Activated CD8-positive, alpha-beta T cell treated with anti-CD3 and anti-CD28 coated beads for 36 hours (primary cell): ENCODE measurements around the gene TMEM156. TPM values are rescaled to one million over a fixed set of nuclear protein-coding genes. Genes with fewer than 3 reads are reported as not detected.

Experiments
- ATAC-seq: fragments of 200-7000 bp; cut with Tn5 transposase; one replicate; pipeline ENCODE4 v1.10.0; 2021; ENCODE audit warnings: mild to moderate bottlenecking, moderate library complexity
- CTCF ChIA-PET: fragments of 350-600 bp; sonication (Branson Sonifier 250); formaldehyde crosslinking; loops from one replicate; lab custom pipeline; 2021; ENCODE audit warnings: antibody characterized with exemption; lab: Charles Lee
- POLR2A ChIA-PET: fragments of 350-600 bp; sonication (Branson Sonifier 250); formaldehyde crosslinking; loops from one replicate; lab custom pipeline; 2021; ENCODE audit warnings: antibody characterized with exemption; lab: Charles Lee
- DNase-seq: peaks from one replicate; pipeline ENCODE4 v3.0.0-alpha.2; 2020
- H3K27ac Mint-ChIP-seq: one replicate; pipeline ENCODE4 v1.8.0; 2021; ENCODE audit warnings: mild to moderate bottlenecking, mixed read lengths
- H3K27me3 Mint-ChIP-seq: one replicate; pipeline ENCODE4 v1.8.0; 2021; ENCODE audit warnings: mixed read lengths
- H3K36me3 Mint-ChIP-seq: one replicate; pipeline ENCODE4 v1.8.0; 2021; ENCODE audit warnings: low read depth, mixed read lengths
- H3K4me1 Mint-ChIP-seq: one replicate; pipeline ENCODE4 v1.8.0; 2021; ENCODE audit warnings: low read depth, mixed read lengths
- H3K4me3 Mint-ChIP-seq: one replicate; pipeline ENCODE4 v1.8.0; 2021; ENCODE audit warnings: mild to moderate bottlenecking, moderate library complexity, mixed read lengths
- H3K9me3 Mint-ChIP-seq: one replicate; pipeline ENCODE4 v1.8.0; 2021; ENCODE audit warnings: mixed read lengths
- intact Hi-C: fragments of 100-400 bp; cut with micrococcal nuclease; formaldehyde crosslinking; loops from one replicate; pipeline ENCODE4 v1.10.0; 2022
- total RNA-seq, 2 experiments: library from RNA; stranded (reverse); gene quantifications; one replicate each; pipeline ENCODE4 v1.2.3, GENCODE V29; 2021
- TF ChIP-seq, protein P1 (sequence below): fragments of 200-600 bp; IDR thresholded peaks from one replicate; pipeline ENCODE4 v1.8.0; 2022; ENCODE audit warnings: antibody characterized with exemption, mild to moderate bottlenecking

The TMEM156 gene
- total RNA-seq, 2 experiments from 2014 or later = 11.7 to 12.0 TPM

DNA sequence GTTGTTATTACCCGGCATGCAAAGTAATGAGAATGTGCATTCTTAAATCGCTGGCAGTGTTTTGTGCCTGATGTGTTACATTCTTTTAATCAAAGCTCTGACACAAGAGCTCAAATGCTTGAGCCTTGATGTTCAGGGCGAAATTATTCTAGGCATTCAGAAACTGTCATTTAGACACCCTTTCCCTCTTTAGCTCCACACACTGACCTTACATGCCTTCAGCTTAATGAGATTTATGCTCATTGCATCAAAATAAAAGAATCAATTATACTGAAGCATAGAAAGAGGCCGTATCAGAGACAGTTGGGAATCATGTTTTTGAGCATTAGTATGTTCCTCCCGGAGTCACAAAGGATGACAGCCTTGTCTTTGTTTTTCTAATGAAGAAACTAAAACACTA lies 107.9 kb downstream of the TMEM156 start:
- DNase-seq (no peak), ATAC-seq (no peak)
- ChIA-PET POLR2A (interaction anchor here (0.7 kb wide), 1 partner anchor 429 kb away, joined by 3 read pairs; no protein-coding TSS in a partner anchor), CTCF (interaction anchor here (0.9 to 1.0 kb wide), 2 partner anchors 16 to 63 kb away, joined by 3 to 4 read pairs; no protein-coding TSS in a partner anchor)
- TF ChIP-seq, protein P1, sequence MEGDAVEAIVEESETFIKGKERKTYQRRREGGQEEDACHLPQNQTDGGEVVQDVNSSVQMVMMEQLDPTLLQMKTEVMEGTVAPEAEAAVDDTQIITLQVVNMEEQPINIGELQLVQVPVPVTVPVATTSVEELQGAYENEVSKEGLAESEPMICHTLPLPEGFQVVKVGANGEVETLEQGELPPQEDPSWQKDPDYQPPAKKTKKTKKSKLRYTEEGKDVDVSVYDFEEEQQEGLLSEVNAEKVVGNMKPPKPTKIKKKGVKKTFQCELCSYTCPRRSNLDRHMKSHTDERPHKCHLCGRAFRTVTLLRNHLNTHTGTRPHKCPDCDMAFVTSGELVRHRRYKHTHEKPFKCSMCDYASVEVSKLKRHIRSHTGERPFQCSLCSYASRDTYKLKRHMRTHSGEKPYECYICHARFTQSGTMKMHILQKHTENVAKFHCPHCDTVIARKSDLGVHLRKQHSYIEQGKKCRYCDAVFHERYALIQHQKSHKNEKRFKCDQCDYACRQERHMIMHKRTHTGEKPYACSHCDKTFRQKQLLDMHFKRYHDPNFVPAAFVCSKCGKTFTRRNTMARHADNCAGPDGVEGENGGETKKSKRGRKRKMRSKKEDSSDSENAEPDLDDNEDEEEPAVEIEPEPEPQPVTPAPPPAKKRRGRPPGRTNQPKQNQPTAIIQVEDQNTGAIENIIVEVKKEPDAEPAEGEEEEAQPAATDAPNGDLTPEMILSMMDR = no peak
- no peak overlapping the region for H3K4me3 Mint-ChIP-seq
- no peaks in the 10 kb centered on the region for H3K9me3 Mint-ChIP-seq
- H3K36me3 Mint-ChIP-seq = no peaks in the 10 kb centered on the region
- intact Hi-C loops = no loop called here
- no peak overlapping the region for H3K27ac Mint-ChIP-seq
- no peaks in the 10 kb centered on the region for H3K4me1 Mint-ChIP-seq
- no peaks in the 10 kb centered on the region for H3K27me3 Mint-ChIP-seq

DNA sequence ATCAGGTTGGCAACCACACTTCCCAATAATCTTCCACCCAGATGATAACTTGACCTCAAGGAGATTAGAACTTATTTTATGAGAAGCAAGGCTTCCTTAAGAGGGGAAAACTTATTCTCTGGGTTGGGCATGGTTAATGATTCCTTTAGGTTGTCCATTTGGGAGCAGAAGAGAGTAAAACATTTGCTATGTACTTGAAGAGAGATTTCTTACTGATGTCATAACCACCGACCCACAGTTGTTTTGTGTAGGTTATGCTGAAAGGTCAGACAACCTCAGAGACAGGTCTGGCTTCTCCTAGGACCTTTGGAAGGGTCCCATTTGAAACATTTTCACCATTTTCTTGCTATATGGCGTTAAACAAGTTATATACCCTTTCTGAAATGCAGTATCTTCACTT lies 108.5 kb downstream of the TMEM156 start:
- TF ChIP-seq, protein P1 = no peak
- ChIA-PET POLR2A (no interaction called here), CTCF (interaction anchor here (1.0 kb wide), 1 partner anchor 15 kb away, joined by 4 read pairs; no protein-coding TSS in a partner anchor)
- intact Hi-C loops = no loop called here
- Mint-ChIP-seq H3K27me3 (no peaks in the 10 kb centered on the region), H3K27ac (no peak overlapping the region), H3K4me3 (no peak overlapping the region), H3K9me3 (no peaks in the 10 kb centered on the region), H3K36me3 (no peaks in the 10 kb centered on the region), H3K4me1 (no peaks in the 10 kb centered on the region)
- ATAC-seq = no peak
- no peak for DNase-seq

GRCh38 chr4:38921151-38921550 lies 111.1 kb downstream of the TMEM156 start:
- H3K36me3 Mint-ChIP-seq = no peaks in the 10 kb centered on the region
- no peak overlapping the region for H3K27ac Mint-ChIP-seq
- H3K27me3 Mint-ChIP-seq = no peaks in the 10 kb centered on the region
- DNase-seq (no peak), ATAC-seq (no peak)
- CTCF ChIA-PET = no interaction called here
- no peaks in the 10 kb centered on the region for H3K9me3 Mint-ChIP-seq
- TF ChIP-seq, protein P1 = no peak
- no peaks in the 10 kb centered on the region for H3K4me1 Mint-ChIP-seq
- POLR2A ChIA-PET = no interaction called here
- intact Hi-C loops = no loop called here
- no peak overlapping the region for H3K4me3 Mint-ChIP-seq

DNA sequence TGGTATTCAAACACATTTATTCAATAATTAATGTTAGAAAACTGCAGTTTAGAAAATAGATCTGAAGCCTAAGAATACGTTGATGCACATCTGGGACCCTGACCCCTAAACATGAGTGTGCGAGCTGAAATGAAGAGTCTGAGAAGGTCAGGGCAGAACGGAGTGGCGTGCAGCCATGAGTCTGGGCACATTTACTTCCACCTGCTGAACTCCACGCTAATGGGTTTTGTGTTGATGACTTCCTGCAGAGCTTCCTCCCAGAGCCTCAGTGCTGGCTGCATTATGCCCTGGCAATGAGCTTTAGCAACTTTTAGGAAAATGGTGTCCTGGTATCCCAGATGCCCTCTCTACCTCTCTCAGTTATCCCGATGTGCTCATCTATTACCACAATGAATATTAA lies 111.5 kb downstream of the TMEM156 start:
- intact Hi-C loops = no loop called here
- no peaks in the 10 kb centered on the region for H3K36me3 Mint-ChIP-seq
- H3K4me3 Mint-ChIP-seq = no peak overlapping the region
- H3K4me1 Mint-ChIP-seq = no peaks in the 10 kb centered on the region
- TF ChIP-seq, protein P1 = no peak
- H3K9me3 Mint-ChIP-seq = no peaks in the 10 kb centered on the region
- CTCF ChIA-PET = no interaction called here
- no peak for DNase-seq
- POLR2A ChIA-PET = no interaction called here
- no peaks in the 10 kb centered on the region for H3K27me3 Mint-ChIP-seq
- ATAC-seq = no peak
- no peak overlapping the region for H3K27ac Mint-ChIP-seq

DNA sequence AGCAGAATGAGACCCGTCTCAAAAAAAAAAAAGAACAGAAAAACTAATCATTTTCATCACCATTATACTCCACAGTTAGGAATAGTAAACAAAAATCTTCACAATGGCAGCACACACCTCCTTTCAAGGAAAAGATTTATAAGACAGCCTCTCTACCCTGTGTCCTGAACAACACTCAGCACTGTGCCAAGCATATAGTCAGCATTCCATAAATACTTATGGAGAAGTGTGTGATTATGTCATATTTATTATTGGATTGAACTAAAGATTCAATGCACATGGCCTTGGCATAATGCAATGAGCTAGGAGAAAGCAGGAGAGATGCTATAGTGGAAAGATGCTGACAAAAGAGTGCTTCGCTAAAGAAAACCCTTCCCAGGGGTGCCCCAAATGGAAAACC lies 112.0 kb downstream of the TMEM156 start:
- peaks cover 3% of the 10 kb centered on the region for H3K4me1 Mint-ChIP-seq
- intact Hi-C loops = no loop called here
- POLR2A ChIA-PET = no interaction called here
- no peaks in the 10 kb centered on the region for H3K9me3 Mint-ChIP-seq
- no peaks in the 10 kb centered on the region for H3K27me3 Mint-ChIP-seq
- TF ChIP-seq, protein P1 = no peak
- no peak overlapping the region for H3K4me3 Mint-ChIP-seq
- H3K27ac Mint-ChIP-seq = no peak overlapping the region
- ATAC-seq (no peak), DNase-seq (no peak)
- no peaks in the 10 kb centered on the region for H3K36me3 Mint-ChIP-seq
- CTCF ChIA-PET = no interaction called here
